HG03460 (cell line): Measurements from ENCODE around the gene PRKCD.
A peak's percentile ranks its signal among the peaks of the same experiment; 100 is the strongest.

Experiments used
- ATAC-seq: cut with Tn5 transposase; IDR thresholded peaks from one replicate; pipeline ENCODE4 v1.9.1; 2021; ENCODE audit not compliant: unreplicated experiment

The PRKCD gene

DNA sequence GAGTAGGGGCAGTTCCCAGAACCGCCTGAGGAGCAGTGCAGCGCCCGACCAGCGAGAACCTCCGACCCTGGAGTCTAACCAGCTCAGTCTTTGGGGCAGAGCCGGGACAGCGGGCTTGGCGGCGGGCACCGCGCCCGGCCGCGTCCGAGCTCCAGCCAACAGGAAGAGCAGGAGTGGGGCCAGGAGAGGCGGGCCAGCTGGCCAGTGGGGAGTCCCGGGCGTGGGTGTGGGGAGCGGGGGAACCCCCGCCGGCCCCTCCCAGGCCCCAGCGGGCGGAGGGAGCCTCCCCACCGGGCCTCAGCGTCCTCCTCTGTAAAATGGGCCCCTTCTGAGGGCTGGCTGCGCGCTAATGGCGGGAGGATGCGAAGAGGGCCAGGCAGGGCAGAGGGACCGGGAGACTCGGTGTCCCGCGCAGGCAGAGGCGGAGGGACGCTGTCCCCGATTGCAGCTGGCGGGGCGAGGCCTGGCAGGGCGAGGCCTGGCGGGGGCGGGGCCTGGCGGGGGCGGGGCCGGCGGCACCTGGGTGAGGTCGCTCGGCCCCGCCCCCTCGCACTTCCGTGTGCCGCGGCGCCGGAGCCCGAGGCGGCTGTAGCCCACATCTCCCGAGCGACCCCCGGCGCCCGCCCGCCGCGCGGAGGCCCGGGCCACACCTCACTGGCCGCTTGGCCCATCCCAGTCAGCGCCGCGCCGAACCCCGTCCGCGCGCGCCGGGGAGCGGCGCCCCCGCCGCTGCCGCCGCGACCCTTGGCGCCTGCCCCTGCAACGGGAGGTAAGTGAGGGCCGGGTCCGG is at the start of gene PRKCD:
Gene PRKCD (plus strand): TSS at position 550 of the 790 bp plus-strand sequence. CDS start 17,214 bp downstream, outside the sequence.
- ATAC-seq, result peak; percentile 48

DNA sequence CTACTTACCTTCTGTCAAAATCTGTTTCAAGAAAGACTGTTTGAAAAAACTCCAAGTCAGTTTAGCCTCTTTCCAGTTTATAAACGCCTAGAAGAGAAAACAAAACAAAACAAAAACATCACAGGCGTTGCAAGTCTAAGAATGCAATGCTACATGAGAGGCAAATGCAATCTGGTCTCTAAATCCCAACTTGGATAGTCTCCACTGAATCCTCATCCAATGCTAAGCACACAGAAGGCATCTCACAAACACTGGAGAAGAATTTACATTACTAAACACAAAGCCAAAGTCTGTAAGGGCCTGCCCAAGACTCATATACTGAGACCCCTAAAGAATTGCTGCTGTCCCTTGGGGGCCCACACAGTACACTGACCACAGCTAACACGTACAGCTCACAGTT is 49.2 kb upstream of the PRKCD start:
- ATAC-seq, result no peak

DNA sequence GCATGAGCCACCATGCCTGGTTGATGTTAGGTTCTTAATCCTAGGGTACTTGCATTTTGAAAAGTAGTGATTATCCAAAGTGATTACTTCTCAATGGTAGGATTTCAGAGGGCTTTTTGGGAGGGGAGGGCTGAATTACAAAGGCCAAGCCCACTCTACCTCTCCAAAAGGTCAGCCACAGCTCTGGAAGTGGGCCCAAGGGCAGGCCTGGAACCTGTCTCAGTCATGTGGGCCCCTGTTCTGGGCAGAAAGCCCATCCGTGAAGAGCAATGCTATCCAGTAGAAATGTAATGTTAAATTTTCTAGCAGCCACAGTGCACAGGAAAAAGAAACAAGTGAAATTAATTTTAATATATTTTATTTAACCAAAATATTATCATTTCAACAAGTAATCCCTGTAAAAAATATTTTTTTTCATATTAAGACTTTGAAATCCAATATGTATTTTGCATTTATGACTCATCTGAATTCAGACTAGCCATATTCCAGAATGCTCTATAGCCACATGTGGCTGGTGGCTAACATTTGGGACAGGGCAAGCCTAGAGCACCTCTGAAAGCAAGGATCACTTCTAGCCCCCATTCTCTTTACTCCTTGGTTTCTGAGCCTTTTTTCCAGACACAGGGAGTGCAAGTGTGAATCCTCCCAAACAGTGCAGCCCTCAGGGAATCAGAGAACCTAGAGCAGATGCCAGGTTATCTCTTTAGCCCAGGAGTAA is 47.6 kb upstream of the PRKCD start:
- ATAC-seq, result no peak

DNA sequence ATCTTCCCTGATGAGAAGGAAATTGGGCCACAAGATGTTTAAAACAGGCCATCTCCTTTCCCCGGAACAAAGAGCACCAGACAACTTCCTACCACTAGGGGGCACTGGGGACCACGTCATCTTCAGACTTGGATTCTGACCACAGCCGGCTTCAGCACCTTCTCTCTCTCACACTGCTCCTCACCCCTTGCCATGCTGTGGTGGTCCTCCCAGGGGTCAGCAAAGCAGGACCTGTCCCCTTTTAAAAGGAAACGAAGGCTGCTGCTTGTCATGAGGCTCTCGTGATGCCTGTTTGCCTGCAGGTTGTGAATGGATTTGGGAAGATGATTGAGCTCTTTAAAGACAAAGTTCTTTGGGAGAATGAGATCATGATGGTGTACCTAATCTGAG is 47.0 kb upstream of the PRKCD start:
- peak; percentile 63 for ATAC-seq

DNA sequence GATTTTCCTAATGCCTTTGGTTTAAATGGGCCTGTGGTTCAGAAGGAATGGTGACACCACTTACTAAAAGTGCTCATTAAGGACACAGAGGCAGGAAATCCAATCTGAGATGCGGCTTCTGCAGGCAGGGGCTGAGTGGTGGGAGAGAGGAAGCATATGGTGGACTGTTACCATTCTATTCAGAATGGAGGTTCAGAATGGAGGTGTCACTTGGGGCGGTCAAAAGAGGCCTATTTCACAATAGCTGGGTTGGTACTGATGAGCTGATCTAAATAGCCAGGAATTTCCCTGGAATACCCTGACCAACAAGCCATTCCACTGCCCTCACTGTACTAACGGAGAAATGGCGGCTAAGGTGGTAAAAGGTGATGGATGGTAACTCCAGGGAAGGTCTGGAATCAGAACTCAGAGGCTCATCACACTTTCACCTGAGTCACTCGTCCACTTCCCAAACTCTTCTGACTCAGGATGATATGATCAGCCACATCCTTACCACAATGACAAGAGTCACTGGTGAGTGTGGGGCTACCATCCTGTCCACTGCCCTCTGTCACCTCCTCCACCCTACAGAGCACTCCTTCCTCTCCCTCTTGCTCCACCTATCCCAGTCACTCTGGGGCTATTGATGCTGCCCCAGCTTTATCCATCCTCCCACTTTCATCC is 46.5 kb upstream of the PRKCD start:
- no peak for ATAC-seq

DNA sequence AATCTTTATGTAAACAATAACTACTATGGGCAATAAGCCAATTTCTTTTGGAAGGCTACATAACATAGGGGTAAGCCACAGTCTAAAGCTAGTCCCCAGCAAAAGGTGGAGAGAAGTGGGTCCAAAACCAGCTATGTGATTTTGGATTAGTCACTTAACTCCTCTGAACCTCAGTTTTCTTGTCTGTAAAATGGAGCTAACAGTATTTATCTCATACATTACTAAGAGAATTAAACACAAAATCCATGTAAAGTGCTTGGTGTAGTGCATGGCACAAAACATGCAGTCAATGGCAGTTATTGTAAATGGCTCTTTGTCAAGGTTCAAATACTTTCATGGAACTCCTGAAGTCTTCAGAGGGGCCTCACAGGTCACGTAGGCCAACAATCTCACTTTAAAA is 44.1 kb upstream of the PRKCD start:
- no peak for ATAC-seq

DNA sequence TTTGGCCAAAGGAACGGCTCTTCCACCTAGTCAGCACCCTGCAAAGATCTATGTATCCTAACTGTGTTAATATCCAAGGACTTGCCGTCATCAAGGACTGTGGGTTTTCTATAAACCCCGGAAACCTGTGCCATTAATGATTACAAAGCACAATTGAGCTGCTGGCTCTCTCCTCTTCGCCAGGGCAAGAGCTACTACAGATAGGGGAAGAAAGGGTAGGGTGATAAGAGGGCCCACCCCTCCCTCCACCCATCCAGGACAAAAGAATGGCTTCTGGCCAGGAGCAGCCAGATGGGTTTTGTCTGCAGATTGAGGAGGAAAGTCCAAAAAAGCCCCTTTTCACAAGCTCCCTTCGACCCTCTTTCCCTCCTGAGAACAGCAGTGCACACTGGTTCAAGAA is 40.7 kb upstream of the PRKCD start:
- ATAC-seq, result no peak

DNA sequence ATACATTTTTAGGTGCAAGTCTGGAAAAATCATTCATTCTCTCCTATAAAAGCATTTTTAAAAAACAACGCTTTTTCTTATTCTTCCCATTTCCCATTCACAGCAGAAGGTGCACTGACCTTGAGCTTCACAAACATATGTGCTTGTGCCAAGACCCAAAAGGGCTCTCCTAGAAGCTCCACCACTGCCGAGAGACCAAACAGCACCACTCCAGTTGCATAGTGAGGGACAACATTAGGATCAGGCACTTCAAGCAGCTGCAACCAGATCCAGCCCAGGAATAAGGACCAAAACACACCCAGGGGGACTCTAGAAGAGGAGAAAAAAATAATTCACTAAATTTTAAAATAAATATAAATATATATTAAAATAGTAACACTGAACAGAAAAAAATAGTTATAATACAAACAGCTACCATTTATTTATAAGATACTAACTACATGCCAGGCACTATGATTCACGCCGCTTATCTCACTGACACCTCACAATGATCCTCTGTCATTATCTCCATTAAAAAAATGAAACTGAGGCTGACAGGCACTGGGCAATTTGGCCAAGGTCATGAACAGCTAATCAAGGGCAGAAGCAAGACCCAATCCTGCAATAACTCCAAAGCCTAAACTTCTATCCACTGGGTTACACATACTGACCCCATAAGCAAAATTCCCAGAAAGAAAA is 38.6 kb upstream of the PRKCD start:
- no peak for ATAC-seq

DNA sequence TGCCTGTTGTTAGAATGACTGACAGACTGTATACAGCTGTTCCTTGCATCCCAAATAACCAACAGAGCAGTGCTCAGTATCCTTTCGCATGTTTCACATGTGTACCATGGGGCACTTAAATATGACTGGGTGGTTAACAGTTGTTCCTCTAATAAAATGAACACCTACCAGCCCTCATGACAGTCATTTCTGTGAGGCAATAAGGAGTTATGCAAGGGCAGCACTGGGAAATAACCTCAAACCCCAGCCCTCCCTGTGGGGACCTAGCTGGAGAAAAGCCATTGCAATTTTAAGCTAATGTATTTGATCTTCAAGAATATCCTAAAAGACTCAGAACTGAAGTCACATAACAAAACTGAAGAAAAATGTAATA is 38.1 kb upstream of the PRKCD start:
- ATAC-seq, result no peak

DNA sequence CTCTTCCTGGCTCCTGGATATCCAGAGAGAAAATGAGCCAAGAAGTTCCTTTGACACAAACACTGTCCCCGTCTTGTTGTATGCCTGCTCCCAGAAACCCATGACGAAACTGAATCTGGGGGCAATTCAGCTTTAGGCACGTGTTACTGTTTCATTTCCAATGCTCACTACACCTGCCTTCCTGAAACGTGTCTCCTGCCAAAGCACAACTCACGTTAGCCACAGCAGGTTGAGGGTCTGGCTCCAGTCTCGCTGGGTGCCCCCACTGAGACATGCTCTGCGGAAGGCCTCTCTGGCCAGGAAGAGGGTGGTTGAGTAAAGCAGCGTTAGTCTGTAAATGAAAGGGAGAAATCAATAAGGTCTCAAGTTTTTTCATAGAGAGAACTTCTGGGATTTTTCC is 37.5 kb upstream of the PRKCD start:
- no peak for ATAC-seq

DNA sequence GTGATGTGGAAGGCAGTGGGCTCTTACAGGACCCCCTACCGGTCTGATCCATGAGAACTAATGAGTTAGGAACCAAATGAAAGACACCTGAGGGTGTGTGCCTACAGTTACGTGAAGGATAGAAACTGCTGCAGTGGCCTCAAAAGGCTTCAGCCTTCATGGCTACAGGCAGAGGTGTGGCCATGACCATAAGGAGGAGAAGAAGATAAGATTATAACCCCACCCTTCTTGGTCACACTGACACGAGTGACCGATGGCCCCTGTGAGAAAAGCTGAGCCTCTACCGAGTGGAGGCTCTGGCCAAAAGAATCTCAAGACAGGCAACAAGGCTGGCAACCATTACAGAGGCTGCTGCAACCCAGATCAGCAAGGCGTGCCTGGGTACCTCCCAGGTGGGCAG is 37.1 kb upstream of the PRKCD start:
- ATAC-seq, result no peak

DNA sequence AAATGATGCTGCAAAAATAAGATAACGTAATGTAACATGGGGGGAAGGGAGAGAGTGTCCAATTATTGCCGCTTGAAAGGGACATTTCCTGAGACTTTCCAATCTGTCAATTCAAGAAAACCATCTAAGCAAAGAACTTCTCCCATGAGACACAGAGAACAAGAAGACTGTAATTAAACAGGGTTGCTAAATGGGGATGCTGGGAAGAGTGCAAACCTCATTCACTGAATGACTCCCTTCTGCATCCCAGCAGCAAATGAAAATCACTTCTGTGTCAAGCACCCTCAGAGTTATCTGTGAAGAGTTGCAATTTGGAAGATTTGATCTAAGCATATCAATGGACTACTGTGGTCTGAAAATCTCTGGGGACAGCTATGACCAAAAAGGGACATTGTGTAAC is 34.4 kb upstream of the PRKCD start:
- no peak for ATAC-seq

DNA sequence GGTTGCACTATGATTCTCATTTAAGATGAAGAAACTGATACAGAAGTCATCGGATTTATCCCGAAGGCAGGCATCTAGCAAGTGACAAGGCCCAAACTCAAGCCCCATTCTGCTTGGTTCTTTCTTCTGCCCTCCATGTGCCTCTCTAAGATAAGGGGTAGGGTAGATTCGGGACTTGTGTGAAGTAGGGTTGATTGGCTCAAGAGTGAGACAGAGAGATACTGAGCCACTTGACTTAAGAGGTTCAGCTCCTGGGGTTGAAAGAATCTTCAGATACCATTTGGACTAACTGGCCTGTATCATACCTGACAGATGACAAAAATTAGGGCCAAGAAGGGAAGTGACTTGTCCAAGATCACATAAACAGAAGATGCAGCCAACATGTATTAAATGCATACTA is 31.7 kb upstream of the PRKCD start:
- no peak for ATAC-seq

DNA sequence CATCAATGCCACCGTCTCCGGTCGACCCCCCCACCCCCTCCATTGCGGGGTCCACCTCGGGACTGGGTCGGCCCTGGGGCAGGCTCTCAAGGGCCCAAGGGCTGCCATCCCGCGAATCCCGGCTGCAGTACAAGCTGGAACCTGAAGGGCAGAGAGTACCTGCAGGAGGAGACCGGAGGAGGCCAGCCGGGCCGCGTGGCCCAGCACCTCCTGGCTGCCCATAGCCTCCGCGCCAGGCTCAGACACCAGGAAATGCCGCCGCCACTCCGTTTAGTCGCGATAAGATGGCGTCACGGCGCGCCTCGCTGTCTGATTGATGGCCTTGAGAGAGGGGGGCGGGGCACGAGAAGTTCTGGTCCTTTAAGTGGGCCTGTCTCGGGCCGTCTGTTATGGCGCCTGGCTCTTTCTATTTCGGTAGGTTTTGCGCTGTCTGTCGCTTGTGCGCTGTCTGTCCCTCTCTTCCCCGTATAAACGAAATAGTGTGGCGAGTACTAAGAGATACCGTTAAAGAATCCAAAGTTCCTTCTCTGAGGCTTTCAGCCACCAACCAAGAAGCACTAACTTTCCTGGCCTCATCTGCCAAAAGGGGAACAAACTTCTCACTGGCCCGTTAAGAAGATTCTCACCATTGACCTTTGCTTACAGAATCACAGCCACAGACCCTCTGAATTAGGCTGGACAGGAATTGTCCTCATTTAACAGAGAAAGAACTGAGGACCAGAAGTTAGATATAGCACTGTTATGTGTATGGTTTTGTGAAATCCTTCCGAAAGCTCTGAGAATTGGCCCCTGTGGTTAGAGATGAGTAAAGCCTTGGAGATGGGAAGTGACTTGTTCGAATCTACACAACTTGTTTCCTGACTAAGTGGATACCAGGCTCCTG is 30.6 kb upstream of the PRKCD start, which contains the start of gene RFT1:
Gene RFT1 (minus strand): TSS at position 257 of the 883 bp plus-strand sequence. CDS start 35 bp downstream, at position 222.
- ATAC-seq, result peak; percentile 82

DNA sequence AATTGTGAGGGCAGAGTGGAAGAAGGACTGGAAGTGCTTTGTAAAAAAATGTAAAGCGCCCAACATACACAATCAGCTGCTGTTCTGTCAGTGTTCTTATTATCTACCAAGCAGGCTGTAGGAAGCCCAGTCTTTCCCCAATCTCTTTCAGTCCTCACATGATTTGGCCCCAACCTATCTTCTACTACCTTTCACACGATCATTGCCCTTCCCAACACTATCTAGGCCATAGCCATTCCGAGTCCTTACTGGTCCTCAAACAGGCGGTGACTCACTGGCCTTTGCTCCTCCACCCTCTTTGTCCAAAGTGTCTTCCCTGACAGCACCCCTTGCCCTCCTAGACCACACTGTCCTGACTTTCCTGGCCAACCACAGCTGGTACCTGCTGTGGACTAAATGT is 29.9 kb upstream of the PRKCD start:
- ATAC-seq, result no peak

DNA sequence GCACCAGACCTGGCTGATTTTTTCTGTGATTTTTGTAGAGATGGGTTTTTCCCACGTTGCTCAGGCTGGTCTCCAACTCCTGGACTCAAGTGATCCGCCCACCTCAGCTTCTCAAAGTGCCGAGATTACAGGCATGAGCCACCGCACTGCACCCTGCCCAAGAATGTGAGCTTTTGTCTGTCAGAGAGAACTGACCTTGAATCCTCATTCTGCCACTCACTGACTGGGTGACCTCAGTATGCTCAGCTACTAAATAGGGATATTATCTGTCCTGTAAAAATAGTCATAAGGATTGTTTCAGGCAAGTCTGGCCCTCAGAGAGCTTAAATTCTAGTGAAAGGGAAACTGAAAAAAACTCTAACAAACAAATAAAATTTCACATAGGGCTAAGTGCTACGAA is 28.7 kb upstream of the PRKCD start:
- ATAC-seq, result no peak

DNA sequence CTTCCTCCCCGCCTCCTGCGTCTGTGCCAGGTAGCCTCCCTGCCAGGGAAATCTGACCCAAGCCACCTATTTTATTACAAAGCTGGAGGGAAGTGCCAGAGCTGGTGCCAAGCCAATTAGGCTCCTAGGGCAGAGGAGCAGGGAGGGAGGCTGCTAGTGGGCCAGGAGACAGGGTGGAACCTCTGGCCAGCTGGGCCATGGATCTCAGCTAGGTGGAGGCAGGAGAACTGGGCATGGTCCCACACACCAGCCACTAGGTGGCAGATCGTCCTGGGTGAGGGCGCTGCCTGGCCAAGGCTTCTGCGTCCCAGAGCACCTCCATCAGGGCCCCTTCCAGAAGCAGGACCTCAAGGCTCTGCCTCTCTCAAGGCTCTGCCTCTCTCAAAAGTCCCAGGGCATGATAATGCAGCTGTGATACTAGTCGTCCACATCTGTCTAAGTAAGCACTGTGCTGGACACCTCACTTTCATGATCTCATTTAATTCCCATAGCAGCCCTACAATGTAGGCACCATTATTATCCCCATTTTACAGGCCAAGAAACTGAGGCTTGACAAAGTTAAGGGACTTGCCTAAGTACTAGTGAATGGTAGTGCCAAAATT is 26.3 kb upstream of the PRKCD start:
- ATAC-seq, result peak; percentile 51

DNA sequence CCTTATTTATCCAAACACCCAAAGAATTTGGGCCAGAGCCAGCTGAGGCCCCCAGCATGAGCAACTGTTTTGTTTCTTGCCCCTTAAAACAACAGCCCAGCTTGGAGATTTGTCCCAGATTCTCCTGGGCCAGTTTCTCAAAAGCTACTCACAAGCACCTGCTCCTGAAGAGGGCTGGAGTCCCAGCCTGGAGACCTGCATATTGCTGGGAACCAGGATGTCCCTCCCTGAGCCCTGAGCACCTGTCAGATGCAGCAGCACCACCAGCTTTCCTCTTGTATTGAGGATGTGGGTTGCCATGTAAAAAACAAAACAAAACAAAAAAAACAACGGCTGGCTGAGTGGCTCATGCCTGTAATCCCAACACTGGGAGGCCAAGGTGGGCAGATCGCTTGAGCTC is 23.8 kb upstream of the PRKCD start:
- ATAC-seq, result no peak

DNA sequence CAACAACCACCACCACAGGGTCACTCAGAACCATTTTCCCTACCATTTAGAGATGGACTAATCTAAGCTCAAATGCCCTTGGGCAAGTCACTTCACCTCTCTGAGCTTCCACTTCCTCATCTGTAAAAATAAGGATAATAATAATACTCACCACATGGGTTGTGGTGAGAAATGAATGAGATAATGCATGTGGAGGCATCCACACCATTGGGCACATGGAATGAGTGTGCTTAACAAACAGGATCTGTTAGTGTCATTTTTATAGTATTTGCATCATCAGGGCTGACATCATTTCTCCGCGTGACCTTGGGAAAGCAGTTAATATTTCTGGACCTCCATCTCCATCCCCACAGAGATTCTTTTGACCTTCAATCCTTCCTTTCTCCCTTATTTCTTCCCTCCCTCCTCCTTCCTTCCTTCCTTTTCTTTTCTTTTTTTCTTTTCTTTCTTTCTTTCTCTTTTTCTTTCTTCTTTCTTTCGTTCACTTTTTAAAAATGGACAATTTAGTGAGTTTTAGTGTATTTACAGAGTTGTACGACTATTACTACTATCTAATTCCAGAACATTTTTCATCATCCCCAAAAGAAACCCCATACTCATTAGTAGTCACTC is 23.1 kb upstream of the PRKCD start:
- ATAC-seq, result no peak
